Left ventricle myocardium inferior (tissue), 1 donor: ENCODE results near the gene BCL2. TPM values are rescaled to one million over a fixed set of nuclear protein-coding genes. Genes with fewer than 3 reads are reported as not detected.

Experiments used
- DNase-seq: peaks from one replicate; pipeline ENCODE4 v3.0.0-alpha.2; 2020
- H3K27ac ChIP-seq: fragments of 200-600 bp; replicated peaks from 2 replicates; pipeline ENCODE4 v1.8.0; 2021
- H3K27me3 ChIP-seq: fragments of 200-600 bp; 2 replicates; pipeline ENCODE4 v1.8.0; 2021; ENCODE audit warnings: low read depth
- H3K36me3 ChIP-seq: fragments of 200-600 bp; 2 replicates; pipeline ENCODE4 v1.8.0; 2021
- H3K4me1 ChIP-seq: fragments of 200-600 bp; 2 replicates; pipeline ENCODE4 v1.8.0; 2021
- H3K4me3 ChIP-seq: fragments of 200-600 bp; 2 replicates; pipeline ENCODE4 v1.8.0; 2021; ENCODE audit warnings: mild to moderate bottlenecking, moderate library complexity
- H3K9me3 ChIP-seq: fragments of 200-600 bp; replicated peaks from 2 replicates; pipeline ENCODE4 v1.8.0; 2021
- CTCF ChIP-seq: fragments of 200-600 bp; IDR thresholded peaks from 2 replicates; pipeline ENCODE4 v1.8.0; 2021; ENCODE audit warnings: antibody characterized with exemption, mild to moderate bottlenecking, borderline replicate concordance
- intact Hi-C: fragments of 100-400 bp; cut with micrococcal nuclease; formaldehyde crosslinking; loops from one replicate; pipeline ENCODE4 v1.11.0; 2022
- total RNA-seq: library from RNA; stranded (reverse); fragmentation: NEBNext Ultra II Directional; extraction: Animal tissue kit (Norgen Biotek cat#: 25700); gene quantifications from one replicate; pipeline ENCODE4 v1.2.1, GENCODE V29; 2021
- donor health status: DM: no; HTN: yes; CAD: no; lungs with severe emphysema.

BCL2 gene
- total RNA-seq, 1 donor from 2014 or later: 7.3 TPM

DNA sequence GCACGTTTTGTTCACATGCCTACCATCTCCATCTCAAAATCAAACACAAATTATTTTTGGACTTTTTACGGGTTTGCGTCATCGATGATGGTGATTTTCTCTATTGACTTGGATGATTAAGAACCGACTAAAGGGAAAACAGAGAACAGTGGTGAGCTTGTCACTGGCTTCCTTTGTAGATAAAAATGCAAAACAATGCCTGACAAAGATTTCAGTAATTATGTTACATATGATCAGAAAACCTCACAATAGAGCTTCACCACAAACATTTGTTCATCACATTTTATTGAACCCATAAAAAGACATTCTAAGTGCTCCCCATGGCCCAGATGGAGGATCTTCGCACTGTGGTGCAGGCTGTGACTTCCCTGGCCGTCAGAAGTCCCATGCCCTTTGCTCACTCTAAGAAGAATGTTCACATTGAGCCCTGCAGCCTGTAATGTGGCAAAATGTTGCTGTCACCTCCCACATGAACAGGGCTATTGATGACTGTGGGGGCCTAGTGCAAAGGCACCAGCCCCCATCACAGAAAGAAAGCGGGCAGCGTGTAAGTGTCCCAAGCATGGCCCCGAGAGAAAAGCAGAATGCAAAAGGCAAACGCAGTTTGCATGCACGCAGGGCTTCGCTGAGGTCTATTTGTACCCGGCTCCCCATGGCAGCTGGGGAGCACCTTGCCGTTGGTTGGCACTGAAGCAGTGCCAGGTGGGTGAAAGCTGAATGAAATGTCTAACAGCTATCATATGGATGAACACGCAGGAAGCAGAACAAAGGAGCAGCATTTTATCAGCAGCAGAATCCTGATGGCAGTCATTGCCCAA is 60.6 kb downstream of the BCL2 start:
- no peak overlapping the region for H3K27ac ChIP-seq

DNA sequence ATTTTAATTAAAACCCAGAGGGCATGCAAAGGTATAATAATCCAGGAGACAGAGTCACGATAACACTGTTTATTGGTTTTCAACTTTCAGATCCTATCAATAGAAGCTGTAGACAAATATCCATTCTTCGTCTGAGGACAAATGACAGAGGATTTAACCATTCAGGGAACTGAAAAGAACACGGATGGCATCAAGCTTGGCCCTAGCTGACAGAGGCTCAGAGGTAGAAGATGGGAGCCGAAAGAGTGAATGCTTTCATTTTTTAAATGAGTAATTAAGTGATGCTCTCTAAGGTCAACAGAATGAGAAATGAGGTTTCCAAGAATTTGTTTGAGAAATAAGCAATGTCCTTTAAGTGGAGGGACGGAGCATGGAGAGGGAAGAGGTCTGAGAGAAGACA is 62.1 kb downstream of the BCL2 start:
- H3K9me3 ChIP-seq: no peaks in the 10 kb centered on the region

More for the DNA sequence above, 60.6 kb downstream of the BCL2 start:
- intact Hi-C loops: no loop called here
- DNase-seq: no peak
- no peaks in the 10 kb centered on the region for H3K9me3 ChIP-seq
- H3K27me3 ChIP-seq: no peaks in the 10 kb centered on the region
- H3K4me1 ChIP-seq: peaks cover 17% of the 10 kb centered on the region
- TF ChIP-seq CTCF: no peak
- no peaks in the 10 kb centered on the region for H3K36me3 ChIP-seq
- no peak overlapping the region for H3K4me3 ChIP-seq

DNA sequence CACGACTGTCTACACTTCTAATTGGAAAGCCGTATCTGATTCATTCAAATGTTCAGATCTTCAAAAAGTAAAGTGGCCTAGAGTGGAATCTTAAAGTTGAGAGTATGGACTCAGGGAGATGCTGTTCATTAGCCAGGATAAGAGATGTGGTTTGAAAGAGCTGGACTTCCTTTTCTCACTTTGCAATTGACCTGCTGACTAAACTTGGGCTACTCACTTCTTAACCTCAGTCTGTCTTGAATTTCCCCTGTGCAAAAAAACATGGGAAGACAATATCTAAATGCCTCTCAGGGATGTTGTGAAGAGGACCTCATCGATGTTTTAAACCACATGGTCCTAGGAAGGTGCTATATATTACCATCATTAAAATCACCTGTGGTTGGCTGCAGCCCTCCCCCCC is 64.1 kb downstream of the BCL2 start:
- H3K9me3 ChIP-seq: no peaks in the 10 kb centered on the region
- intact Hi-C loops: no loop called here
- H3K4me3 ChIP-seq: no peak overlapping the region
- H3K27me3 ChIP-seq: no peaks in the 10 kb centered on the region
- H3K27ac ChIP-seq: no peak overlapping the region
- no peaks in the 10 kb centered on the region for H3K4me1 ChIP-seq
- H3K36me3 ChIP-seq: no peaks in the 10 kb centered on the region
- no peak for DNase-seq
- TF ChIP-seq CTCF: no peak

More for the DNA sequence above, 62.1 kb downstream of the BCL2 start:
- Histone ChIP-seq H3K27ac (no peak overlapping the region), H3K27me3 (no peaks in the 10 kb centered on the region), H3K4me3 (no peak overlapping the region), H3K36me3 (no peaks in the 10 kb centered on the region), H3K4me1 (peaks cover 9% of the 10 kb centered on the region)
- intact Hi-C loops: no loop called here
- no peak for DNase-seq
- TF ChIP-seq CTCF: no peak

DNA sequence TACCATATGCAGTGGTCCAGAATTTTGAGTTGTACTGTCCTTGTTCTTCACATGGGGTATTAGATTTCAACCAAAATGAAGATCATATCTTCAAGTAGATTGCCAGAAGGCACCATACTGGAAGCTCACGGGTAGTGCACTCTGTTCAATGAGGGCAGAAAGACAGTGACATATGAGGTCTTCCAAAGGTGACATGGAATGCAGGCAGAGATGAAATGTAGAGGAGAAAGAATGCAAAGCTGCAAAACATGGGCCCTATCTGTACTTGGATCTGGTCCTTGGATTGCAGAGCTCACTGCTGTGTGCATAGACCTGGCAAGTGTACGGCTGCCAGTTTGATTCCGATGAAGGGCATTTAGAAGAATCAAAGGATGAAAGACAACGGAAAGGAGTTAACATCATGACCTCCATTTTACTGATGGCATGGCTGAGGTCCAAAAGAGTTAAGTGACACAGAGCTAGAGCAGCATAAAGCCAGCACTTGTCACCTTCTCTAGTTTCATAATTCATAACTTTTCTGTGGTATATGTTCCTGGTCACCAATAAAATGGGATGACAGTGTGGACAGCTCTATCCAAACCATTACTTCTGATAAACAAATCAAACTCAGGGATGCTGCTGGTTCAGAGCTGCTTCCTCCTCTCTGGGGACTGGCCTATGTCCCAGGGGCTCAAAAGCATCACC is 64.7 kb downstream of the BCL2 start:
- Histone ChIP-seq H3K9me3 (no peaks in the 10 kb centered on the region), H3K27me3 (no peaks in the 10 kb centered on the region), H3K4me3 (no peak overlapping the region), H3K4me1 (no peaks in the 10 kb centered on the region), H3K36me3 (no peaks in the 10 kb centered on the region), H3K27ac (no peak overlapping the region)
- TF ChIP-seq CTCF: no peak
- intact Hi-C loops: no loop called here
- DNase-seq: no peak

DNA sequence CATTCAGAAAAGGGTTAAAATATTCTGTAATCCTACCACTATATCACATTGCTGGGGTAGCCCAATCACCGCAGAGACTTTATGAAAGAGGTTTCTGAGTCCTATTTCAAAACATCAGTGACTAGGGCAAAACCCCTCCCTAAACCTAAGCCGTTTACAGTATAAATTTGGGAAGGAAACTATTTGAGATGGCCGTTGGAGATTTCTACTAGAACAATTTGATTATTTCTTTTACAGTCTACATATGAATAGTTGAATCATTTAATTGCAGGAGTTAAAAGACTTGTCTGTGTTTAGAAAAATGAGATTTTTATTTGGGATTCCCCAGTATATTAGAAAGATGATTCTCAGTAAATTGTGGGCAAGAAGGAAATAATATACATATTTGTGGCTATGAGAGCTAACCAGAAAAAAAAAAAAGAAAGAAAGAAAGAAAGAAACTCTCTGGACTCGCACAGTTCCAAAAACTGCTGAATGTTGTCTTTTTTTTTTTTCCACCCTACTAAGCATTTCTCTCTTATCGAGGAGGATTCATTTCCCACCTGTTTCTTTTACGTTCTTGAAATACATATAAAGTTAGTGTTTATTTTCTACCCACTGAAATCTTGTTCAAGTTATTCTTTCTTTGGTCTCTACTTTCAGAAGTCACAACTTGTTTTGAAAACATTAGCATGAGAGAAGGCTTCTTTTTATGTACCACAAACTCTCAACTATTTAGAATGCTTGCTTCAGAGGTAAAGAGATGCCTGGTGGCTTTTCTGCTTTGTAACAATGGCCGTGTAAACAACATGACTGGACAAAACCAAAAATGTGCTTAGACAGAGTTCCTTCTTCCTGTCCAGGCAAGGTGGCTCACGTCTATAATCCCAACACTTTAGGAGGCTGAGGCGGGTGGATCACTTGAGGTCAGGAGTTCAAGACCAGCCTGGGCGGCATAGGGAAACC is 65.9 kb downstream of the BCL2 start:
- H3K27me3 ChIP-seq: no peaks in the 10 kb centered on the region
- no peak for DNase-seq
- H3K27ac ChIP-seq: no peak overlapping the region
- no peaks in the 10 kb centered on the region for H3K36me3 ChIP-seq
- no peaks in the 10 kb centered on the region for H3K9me3 ChIP-seq
- H3K4me1 ChIP-seq: no peaks in the 10 kb centered on the region
- H3K4me3 ChIP-seq: no peak overlapping the region
- intact Hi-C loops: no loop called here
- no peak for TF ChIP-seq CTCF
